Left ventricle myocardium inferior (tissue), 1 donor: Measurements from ENCODE around the gene ACOXL. TPM values are rescaled to one million over a fixed set of nuclear protein-coding genes. Genes with fewer than 3 reads are reported as not detected.
A peak's percentile ranks its signal among the peaks of the same experiment; 100 is the strongest.

Experiments
- DNase-seq: peaks from one replicate; pipeline ENCODE4 v3.0.0-alpha.2; 2020
- H3K27ac ChIP-seq: fragments of 200-600 bp; replicated peaks from 2 replicates; pipeline ENCODE4 v1.8.0; 2021
- H3K27me3 ChIP-seq: fragments of 200-600 bp; 2 replicates; pipeline ENCODE4 v1.8.0; 2021; ENCODE audit warnings: low read depth
- H3K36me3 ChIP-seq: fragments of 200-600 bp; 2 replicates; pipeline ENCODE4 v1.8.0; 2021
- H3K4me1 ChIP-seq: fragments of 200-600 bp; 2 replicates; pipeline ENCODE4 v1.8.0; 2021
- H3K4me3 ChIP-seq: fragments of 200-600 bp; 2 replicates; pipeline ENCODE4 v1.8.0; 2021; ENCODE audit warnings: mild to moderate bottlenecking, moderate library complexity
- H3K9me3 ChIP-seq: fragments of 200-600 bp; replicated peaks from 2 replicates; pipeline ENCODE4 v1.8.0; 2021
- intact Hi-C: fragments of 100-400 bp; cut with micrococcal nuclease; formaldehyde crosslinking; loops from one replicate; pipeline ENCODE4 v1.11.0; 2022
- total RNA-seq: library from RNA; stranded (reverse); fragmentation: NEBNext Ultra II Directional; extraction: Animal tissue kit (Norgen Biotek cat#: 25700); gene quantifications from one replicate; pipeline ENCODE4 v1.2.1, GENCODE V29; 2021
- TF ChIP-seq, protein P1 (sequence below): fragments of 200-600 bp; IDR thresholded peaks from 2 replicates; pipeline ENCODE4 v1.8.0; 2021; ENCODE audit warnings: antibody characterized with exemption, mild to moderate bottlenecking, borderline replicate concordance
- donor health status: DM: no; HTN: yes; CAD: no; lungs with severe emphysema.

Gene ACOXL
- total RNA-seq, 1 donor from 2014 or later = not detected

DNA sequence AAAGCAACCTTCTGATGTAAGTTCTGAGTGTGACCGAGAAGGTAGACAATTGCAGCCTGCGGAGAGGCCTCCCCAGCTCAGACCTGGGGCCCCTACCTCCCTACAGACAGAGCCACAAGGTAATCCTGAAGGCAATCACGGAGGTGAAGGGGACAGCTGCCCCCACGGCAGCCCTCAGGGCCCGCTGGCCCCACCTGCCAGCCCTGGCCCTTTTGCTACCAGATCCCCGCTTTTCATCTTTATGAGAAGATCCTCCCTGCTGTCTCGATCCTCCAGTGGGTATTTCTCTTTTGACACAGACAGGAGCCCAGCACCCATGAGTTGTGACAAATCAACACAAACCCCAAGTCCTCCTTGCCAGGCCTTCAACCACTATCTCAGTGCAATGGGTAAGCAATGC is 391.4 kb downstream of the ACOXL start:
- H3K9me3 ChIP-seq = no peaks in the 10 kb centered on the region
- peaks cover 57% of the 10 kb centered on the region for H3K4me1 ChIP-seq
- H3K27ac ChIP-seq = no peak overlapping the region
- H3K4me3 ChIP-seq = peak overlapping the region; percentile 92
- H3K36me3 ChIP-seq = peaks cover 29% of the 10 kb centered on the region
- no peak for DNase-seq
- peaks cover 16% of the 10 kb centered on the region for H3K27me3 ChIP-seq
- TF ChIP-seq, protein P1, sequence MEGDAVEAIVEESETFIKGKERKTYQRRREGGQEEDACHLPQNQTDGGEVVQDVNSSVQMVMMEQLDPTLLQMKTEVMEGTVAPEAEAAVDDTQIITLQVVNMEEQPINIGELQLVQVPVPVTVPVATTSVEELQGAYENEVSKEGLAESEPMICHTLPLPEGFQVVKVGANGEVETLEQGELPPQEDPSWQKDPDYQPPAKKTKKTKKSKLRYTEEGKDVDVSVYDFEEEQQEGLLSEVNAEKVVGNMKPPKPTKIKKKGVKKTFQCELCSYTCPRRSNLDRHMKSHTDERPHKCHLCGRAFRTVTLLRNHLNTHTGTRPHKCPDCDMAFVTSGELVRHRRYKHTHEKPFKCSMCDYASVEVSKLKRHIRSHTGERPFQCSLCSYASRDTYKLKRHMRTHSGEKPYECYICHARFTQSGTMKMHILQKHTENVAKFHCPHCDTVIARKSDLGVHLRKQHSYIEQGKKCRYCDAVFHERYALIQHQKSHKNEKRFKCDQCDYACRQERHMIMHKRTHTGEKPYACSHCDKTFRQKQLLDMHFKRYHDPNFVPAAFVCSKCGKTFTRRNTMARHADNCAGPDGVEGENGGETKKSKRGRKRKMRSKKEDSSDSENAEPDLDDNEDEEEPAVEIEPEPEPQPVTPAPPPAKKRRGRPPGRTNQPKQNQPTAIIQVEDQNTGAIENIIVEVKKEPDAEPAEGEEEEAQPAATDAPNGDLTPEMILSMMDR = no peak
- intact Hi-C loops = no loop called here

DNA sequence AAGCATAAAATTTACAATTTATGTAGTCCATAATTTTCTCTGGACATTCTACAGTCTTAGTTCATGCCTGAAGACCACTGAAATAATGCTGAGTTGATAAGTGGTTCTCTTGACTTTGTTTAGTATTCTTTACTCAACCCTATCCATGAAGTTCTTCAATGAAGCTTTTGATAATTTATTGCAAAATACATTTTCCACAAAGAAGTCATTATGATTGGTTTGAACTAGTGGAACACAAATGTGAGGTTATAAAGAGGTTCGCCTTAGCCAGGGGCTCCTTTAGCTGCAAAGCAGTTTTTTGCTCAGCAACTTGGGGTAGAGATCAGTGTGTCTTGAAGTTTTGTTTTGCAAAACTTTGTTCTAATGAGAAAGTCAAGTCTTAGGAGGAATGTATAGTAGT is 394.2 kb downstream of the ACOXL start:
- no peaks in the 10 kb centered on the region for H3K27me3 ChIP-seq
- intact Hi-C loops = no loop called here
- peaks cover 32% of the 10 kb centered on the region for H3K4me1 ChIP-seq
- H3K4me3 ChIP-seq = no peak overlapping the region
- peaks cover 46% of the 10 kb centered on the region for H3K36me3 ChIP-seq
- TF ChIP-seq, protein P1 = no peak
- no peak for DNase-seq
- H3K9me3 ChIP-seq = no peaks in the 10 kb centered on the region
- H3K27ac ChIP-seq = no peak overlapping the region

DNA sequence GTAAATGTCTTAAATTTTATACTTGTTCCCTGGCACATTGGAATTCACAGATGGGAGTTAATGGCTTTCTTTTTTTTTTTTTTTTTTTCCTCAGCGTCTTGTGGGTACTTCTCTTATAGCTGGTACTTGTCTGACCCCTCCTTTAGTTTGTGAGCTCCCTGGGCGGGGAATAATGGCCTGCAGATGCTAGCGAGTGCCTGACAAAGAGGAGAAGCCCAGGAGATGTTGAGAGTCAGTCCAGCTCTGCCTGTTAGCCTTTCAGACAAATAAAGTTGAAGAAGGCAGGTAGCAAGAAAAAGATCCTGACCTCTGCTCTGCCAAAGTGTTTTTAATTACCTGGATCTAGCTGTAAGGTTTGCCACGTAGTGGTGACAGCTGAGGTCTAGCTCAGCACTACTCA is 395.0 kb downstream of the ACOXL start:
- no peak overlapping the region for H3K27ac ChIP-seq
- DNase-seq = no peak
- no peaks in the 10 kb centered on the region for H3K27me3 ChIP-seq
- peaks cover 26% of the 10 kb centered on the region for H3K4me1 ChIP-seq
- H3K9me3 ChIP-seq = no peaks in the 10 kb centered on the region
- TF ChIP-seq, protein P1 = no peak
- H3K4me3 ChIP-seq = no peak overlapping the region
- intact Hi-C loops = no loop called here
- H3K36me3 ChIP-seq = peaks cover 46% of the 10 kb centered on the region

DNA sequence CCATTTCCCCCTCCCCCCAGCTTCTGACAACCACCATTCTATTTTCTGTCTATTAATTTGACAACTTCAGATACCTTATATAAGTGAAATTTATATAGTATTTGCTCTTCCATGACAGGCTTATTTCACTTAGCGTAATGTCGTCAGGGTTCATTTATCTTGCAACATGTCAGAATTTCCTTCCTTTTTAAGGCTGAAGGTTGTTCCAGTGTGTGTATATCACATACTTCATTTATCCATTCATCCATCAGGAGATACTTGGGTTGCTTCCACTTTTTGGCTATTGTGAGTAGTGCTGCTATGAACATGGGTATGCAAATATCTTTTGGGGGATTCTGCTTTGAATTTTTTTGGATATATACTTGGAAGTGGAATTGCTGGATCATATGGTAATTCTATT is 395.7 kb downstream of the ACOXL start:
- H3K4me1 ChIP-seq = peaks cover 29% of the 10 kb centered on the region
- DNase-seq = no peak
- no peaks in the 10 kb centered on the region for H3K9me3 ChIP-seq
- TF ChIP-seq, protein P1 = no peak
- H3K27me3 ChIP-seq = no peaks in the 10 kb centered on the region
- H3K4me3 ChIP-seq = no peak overlapping the region
- H3K27ac ChIP-seq = no peak overlapping the region
- peaks cover 46% of the 10 kb centered on the region for H3K36me3 ChIP-seq
- intact Hi-C loops = no loop called here

DNA sequence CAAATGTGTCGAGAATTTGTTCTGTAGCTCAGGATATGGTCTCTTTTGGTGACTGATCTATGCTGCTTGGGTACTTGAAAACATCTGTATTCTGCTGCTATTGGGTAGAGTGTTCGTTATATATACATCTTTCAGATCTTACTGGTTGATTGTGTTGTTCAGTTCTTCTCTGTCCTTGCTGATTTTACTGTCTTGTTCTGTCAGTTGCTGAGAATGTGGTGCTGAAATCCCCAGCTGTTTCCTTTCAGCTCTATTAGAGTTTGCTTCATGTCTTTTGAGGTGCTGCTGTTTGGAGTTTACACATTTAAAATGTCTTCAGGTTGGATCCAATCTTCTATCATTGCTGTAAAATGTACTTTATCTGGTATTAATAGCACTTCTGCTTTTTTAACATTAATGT is 401.2 kb downstream of the ACOXL start:
- TF ChIP-seq, protein P1 = no peak
- Histone ChIP-seq H3K9me3 (no peaks in the 10 kb centered on the region), H3K4me1 (peaks cover 40% of the 10 kb centered on the region), H3K27me3 (no peaks in the 10 kb centered on the region), H3K27ac (no peak overlapping the region), H3K4me3 (no peak overlapping the region), H3K36me3 (peaks cover 18% of the 10 kb centered on the region)
- intact Hi-C loops = no loop called here
- no peak for DNase-seq

DNA sequence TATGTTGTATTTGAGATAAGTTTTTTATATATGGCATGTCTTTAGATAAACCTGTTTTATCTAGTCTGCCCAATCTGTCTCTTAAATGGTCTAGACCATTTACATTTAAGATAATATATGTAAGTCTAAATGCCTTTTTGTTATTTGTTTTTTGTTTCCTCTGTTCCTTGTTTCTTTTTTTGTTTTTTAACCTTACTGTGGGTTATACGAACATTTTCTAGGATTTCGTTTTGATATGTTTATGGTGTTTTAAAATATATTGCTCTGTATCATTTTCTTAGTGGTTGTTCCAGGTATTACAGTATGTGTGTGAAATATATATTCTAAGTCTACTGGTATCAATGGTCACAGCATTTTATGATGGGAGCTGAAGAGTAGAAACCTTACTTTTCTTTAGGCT is 401.7 kb downstream of the ACOXL start:
- no peak for DNase-seq
- H3K27me3 ChIP-seq = no peaks in the 10 kb centered on the region
- no peaks in the 10 kb centered on the region for H3K9me3 ChIP-seq
- peaks cover 14% of the 10 kb centered on the region for H3K36me3 ChIP-seq
- no peak overlapping the region for H3K27ac ChIP-seq
- intact Hi-C loops = no loop called here
- H3K4me3 ChIP-seq = no peak overlapping the region
- TF ChIP-seq, protein P1 = no peak
- peaks cover 44% of the 10 kb centered on the region for H3K4me1 ChIP-seq
